HEK293 (cell line): Measurements from ENCODE around the gene BMP10.

ENCODE experiments used
- CTCF ChIA-PET: fragments of 350-600 bp; formaldehyde crosslinking; extraction: SDS; loops from one replicate; lab custom pipeline; 2021; ENCODE audit warnings: antibody characterized with exemption; lab: Yijun Ruan, JAX
- POLR2A ChIA-PET: fragments of 300-600 bp; formaldehyde crosslinking; extraction: SDS; loops from one replicate; lab custom pipeline; 2020; ENCODE audit warnings: antibody characterized with exemption, inconsistent platforms; lab: Yijun Ruan, JAX
- H3K27ac ChIP-seq: fragments of 200-500 bp; sonication (Bioruptor generic); 2 replicates; pipeline ENCODE4 v1.5.1; 2014; ENCODE audit warnings: low read depth, low read length, control low read depth, inconsistent platforms; ENCODE audit errors: extremely low read depth
- H3K36me3 ChIP-seq, 2 experiments: fragments of 200-500 bp in 1 of 2; sonication (Bioruptor generic) in 1 of 2; 1 replicate in 1 of 2; 2 replicates in 1 of 2; pipeline ENCODE4 v1.5.1; 2014 to 2017; ENCODE audit warnings: inconsistent platforms in 2 of 2, low read length in 2 of 2; ENCODE audit not compliant: control insufficient read depth in 2 of 2, insufficient read depth in 1 of 2
- H3K4me1 ChIP-seq: fragments of 200-500 bp; sonication (Bioruptor generic); 2 replicates; pipeline ENCODE4 v1.5.1; 2014; ENCODE audit warnings: mild to moderate bottlenecking, low read length, inconsistent platforms; ENCODE audit not compliant: control insufficient read depth, insufficient read depth
- H3K4me3 ChIP-seq: 2 replicates; pipeline ENCODE4 v1.5.1; 2011; ENCODE audit warnings: low read depth, mild to moderate bottlenecking, control low read depth, low read length, moderate library complexity
- H3K9me3 ChIP-seq: fragments of 200-500 bp; sonication (Bioruptor generic); 2 replicates; pipeline ENCODE4 v1.5.1; 2014; ENCODE audit warnings: low read depth, low read length, inconsistent platforms; ENCODE audit not compliant: control insufficient read depth, insufficient read depth
- ATF2 ChIP-seq: fragments of 450-650 bp; formaldehyde crosslinking; IDR thresholded peaks from 2 replicates; pipeline ENCODE4 v1.5.1; 2016; ENCODE audit warnings: missing biosample characterization, missing genetic modification characterization, low read depth
- BCL11A ChIP-seq: fragments of 450-650 bp; formaldehyde crosslinking; IDR thresholded peaks from 2 replicates; pipeline ENCODE4 v1.5.1; 2016; ENCODE audit warnings: low read depth, missing biosample characterization, missing genetic modification characterization
- GFI1B ChIP-seq: fragments of 450-650 bp; formaldehyde crosslinking; IDR thresholded peaks from 2 replicates; pipeline ENCODE4 v1.5.1; 2016; ENCODE audit warnings: missing biosample characterization, missing genetic modification characterization
- GLIS1 ChIP-seq: fragments of 450-650 bp; formaldehyde crosslinking; IDR thresholded peaks from 2 replicates; pipeline ENCODE4 v1.5.1; 2016; ENCODE audit warnings: missing biosample characterization, missing genetic modification characterization
- ZBTB6 ChIP-seq: fragments of 450-650 bp; formaldehyde crosslinking; IDR thresholded peaks from 2 replicates; pipeline ENCODE4 v1.5.1; 2017; ENCODE audit warnings: missing biosample characterization, missing genetic modification characterization
- ZNF114 ChIP-seq: fragments of 450-650 bp; formaldehyde crosslinking; IDR thresholded peaks from 2 replicates; pipeline ENCODE4 v1.5.0; 2017; ENCODE audit warnings: missing biosample characterization, missing genetic modification characterization
- ZNF133 ChIP-seq: fragments of 450-650 bp; formaldehyde crosslinking; IDR thresholded peaks from 2 replicates; pipeline ENCODE4 v1.5.1; 2016; ENCODE audit warnings: missing biosample characterization, missing genetic modification characterization
- ZNF138 ChIP-seq: fragments of 450-650 bp; formaldehyde crosslinking; IDR thresholded peaks from 2 replicates; pipeline ENCODE4 v1.5.1; 2016; ENCODE audit warnings: missing biosample characterization, missing genetic modification characterization, borderline replicate concordance
- ZNF175 ChIP-seq: fragments of 450-650 bp; formaldehyde crosslinking; IDR thresholded peaks from 2 replicates; pipeline ENCODE4 v1.5.1; 2016; ENCODE audit warnings: missing biosample characterization, missing genetic modification characterization
- ZNF202 ChIP-seq: fragments of 450-650 bp; formaldehyde crosslinking; IDR thresholded peaks from 2 replicates; pipeline ENCODE4 v1.5.1; 2016; ENCODE audit warnings: missing biosample characterization, missing genetic modification characterization, borderline replicate concordance
- ZNF23 ChIP-seq: fragments of 450-650 bp; formaldehyde crosslinking; IDR thresholded peaks from 2 replicates; pipeline ENCODE4 v1.5.1; 2016; ENCODE audit warnings: missing biosample characterization, missing genetic modification characterization, borderline replicate concordance
- ZNF239 ChIP-seq: fragments of 450-650 bp; formaldehyde crosslinking; IDR thresholded peaks from 2 replicates; pipeline ENCODE4 v1.5.1; 2016; ENCODE audit warnings: missing biosample characterization, missing genetic modification characterization
- ZNF266 ChIP-seq: fragments of 450-650 bp; formaldehyde crosslinking; IDR thresholded peaks from 2 replicates; pipeline ENCODE4 v1.5.1; 2016; ENCODE audit warnings: missing biosample characterization, missing genetic modification characterization, low read depth
- ZNF280C ChIP-seq: fragments of 450-650 bp; formaldehyde crosslinking; IDR thresholded peaks from 2 replicates; pipeline ENCODE4 v1.5.1; 2016; ENCODE audit warnings: missing biosample characterization, missing genetic modification characterization
- ZNF292 ChIP-seq: fragments of 450-650 bp; formaldehyde crosslinking; IDR thresholded peaks from 2 replicates; pipeline ENCODE4 v1.5.1; 2016; ENCODE audit warnings: low read depth, missing biosample characterization, missing genetic modification characterization, borderline replicate concordance
- ZNF362 ChIP-seq: fragments of 450-650 bp; formaldehyde crosslinking; IDR thresholded peaks from 2 replicates; pipeline ENCODE4 v1.5.1; 2016; ENCODE audit warnings: missing biosample characterization, missing genetic modification characterization
- ZNF366 ChIP-seq: fragments of 450-650 bp; formaldehyde crosslinking; conservative IDR thresholded peaks from 2 replicates; pipeline ENCODE4 v1.5.1; 2016; ENCODE audit warnings: missing biosample characterization, missing genetic modification characterization
- ZNF37A ChIP-seq: fragments of 450-650 bp; IDR thresholded peaks from 2 replicates; pipeline ENCODE4 v1.5.1; 2018; ENCODE audit warnings: missing biosample characterization, missing genetic modification characterization
- ZNF391 ChIP-seq: fragments of 450-650 bp; formaldehyde crosslinking; IDR thresholded peaks from 2 replicates; pipeline ENCODE4 v1.5.1; 2016; ENCODE audit warnings: low read depth, missing biosample characterization, missing genetic modification characterization, borderline replicate concordance
- ZNF394 ChIP-seq: fragments of 450-650 bp; formaldehyde crosslinking; IDR thresholded peaks from 2 replicates; pipeline ENCODE4 v1.5.1; 2016; ENCODE audit warnings: missing biosample characterization, missing genetic modification characterization, mild to moderate bottlenecking, moderate library complexity, borderline replicate concordance
- ZNF404 ChIP-seq: fragments of 450-650 bp; formaldehyde crosslinking; IDR thresholded peaks from 2 replicates; pipeline ENCODE4 v1.5.1; 2017; ENCODE audit warnings: missing biosample characterization, missing genetic modification characterization
- ZNF488 ChIP-seq: fragments of 450-650 bp; formaldehyde crosslinking; IDR thresholded peaks from 2 replicates; pipeline ENCODE4 v1.5.1; 2016; ENCODE audit warnings: missing biosample characterization, missing genetic modification characterization
- ZNF510 ChIP-seq: fragments of 450-650 bp; formaldehyde crosslinking; IDR thresholded peaks from 2 replicates; pipeline ENCODE4 v1.5.1; 2018; ENCODE audit warnings: mild to moderate bottlenecking, missing genetic modification characterization, missing biosample characterization; ENCODE audit not compliant: insufficient replicate concordance
- ZNF558 ChIP-seq: fragments of 450-650 bp; formaldehyde crosslinking; IDR thresholded peaks from 2 replicates; pipeline ENCODE4 v1.5.1; 2016; ENCODE audit warnings: missing biosample characterization, missing genetic modification characterization
- ZNF580 ChIP-seq: fragments of 450-650 bp; formaldehyde crosslinking; IDR thresholded peaks from 2 replicates; pipeline ENCODE4 v1.5.1; 2016; ENCODE audit warnings: missing biosample characterization, missing genetic modification characterization
- ZNF585B ChIP-seq: fragments of 450-650 bp; formaldehyde crosslinking; IDR thresholded peaks from 2 replicates; pipeline ENCODE4 v1.5.1; 2016; ENCODE audit warnings: missing biosample characterization, missing genetic modification characterization
- ZNF621 ChIP-seq: fragments of 450-650 bp; formaldehyde crosslinking; IDR thresholded peaks from 2 replicates; pipeline ENCODE4 v1.5.1; 2017; ENCODE audit warnings: missing biosample characterization, missing genetic modification characterization
- ZNF670 ChIP-seq: fragments of 450-650 bp; formaldehyde crosslinking; IDR thresholded peaks from 2 replicates; pipeline ENCODE4 v1.5.1; 2016; ENCODE audit warnings: missing biosample characterization, missing genetic modification characterization, low read depth
- ZNF704 ChIP-seq: fragments of 450-650 bp; formaldehyde crosslinking; IDR thresholded peaks from 2 replicates; pipeline ENCODE4 v1.5.1; 2016; ENCODE audit warnings: missing biosample characterization, missing genetic modification characterization
- ZNF747 ChIP-seq: fragments of 450-650 bp; formaldehyde crosslinking; IDR thresholded peaks from 2 replicates; pipeline ENCODE4 v1.5.1; 2016; ENCODE audit warnings: missing biosample characterization, missing genetic modification characterization
- ZNF830 ChIP-seq: fragments of 450-650 bp; IDR thresholded peaks from 2 replicates; pipeline ENCODE4 v1.5.0; 2018; ENCODE audit warnings: missing biosample characterization, missing genetic modification characterization, low read depth, mild to moderate bottlenecking, moderate library complexity

The BMP10 gene

GRCh38 chr2:68870215-68870614, 982 bp downstream of the BMP10 start:
- H3K36me3 ChIP-seq, result no peaks in the 10 kb centered on the region
- no peak overlapping the region for H3K27ac ChIP-seq
- H3K4me1 ChIP-seq, result no peaks in the 10 kb centered on the region
- ChIA-PET POLR2A (no interaction called here), CTCF (interaction anchor here (0.7 kb wide), 1 partner anchor 79 kb away, joined by 3 read pairs; no protein-coding TSS in a partner anchor)
- no peak overlapping the region for H3K4me3 ChIP-seq
- H3K9me3 ChIP-seq, result no peaks in the 10 kb centered on the region
- TF ChIP-seq ZNF202 (no peak), ZNF23 (tag by site-specific recombination) (no peak), ZNF37A (tag by site-specific recombination) (no peak), ZNF510 (no peak), ATF2 (tag by site-specific recombination) (no peak), ZNF138 (no peak), GFI1B (no peak), ZNF394 (no peak), ZNF292 (no peak), ZNF114 (tag by site-specific recombination) (no peak), ZNF670 (tag by site-specific recombination) (no peak), ZNF280C (tag by site-specific recombination) (no peak), ZNF266 (no peak), ZNF830 (tag by site-specific recombination) (no peak), ZNF704 (no peak), ZNF391 (tag by site-specific recombination) (no peak), ZNF239 (tag by site-specific recombination) (no peak), ZBTB6 (tag by site-specific recombination) (no peak), ZNF585B (tag by site-specific recombination) (no peak)

- H3K4me1 ChIP-seq, result no peaks in the 10 kb centered on the region
- CTCF ChIA-PET, result interaction anchor here (0.6 kb wide), 1 partner anchor 96 kb away, joined by 6 read pairs; no protein-coding TSS in a partner anchor
- no peaks in the 10 kb centered on the region for H3K9me3 ChIP-seq
- H3K4me3 ChIP-seq, result no peak overlapping the region
- H3K36me3 ChIP-seq, result no peaks in the 10 kb centered on the region
- POLR2A ChIA-PET, result no interaction called here
- H3K27ac ChIP-seq, result no peak overlapping the region
- TF ChIP-seq ZNF366 (tag by site-specific recombination), result no peak
- no peak for TF ChIP-seq ZNF175 (tag by site-specific recombination)
- TF ChIP-seq ZNF747 (tag by site-specific recombination), result no peak
- TF ChIP-seq ZNF362 (tag by site-specific recombination), result no peak
- TF ChIP-seq BCL11A (tag by site-specific recombination), result no peak
- no peak for TF ChIP-seq ZNF404 (tag by site-specific recombination)
- no peak for TF ChIP-seq ZNF580 (tag by site-specific recombination)
- TF ChIP-seq GLIS1, result no peak
- TF ChIP-seq ZNF621 (tag by site-specific recombination), result no peak
- no peak for TF ChIP-seq ZNF133
- no peak for TF ChIP-seq ZNF558
- TF ChIP-seq ZNF488, result no peak
Observed at GRCh38 chr2:68865108-68865507, 6.1 kb downstream of the BMP10 start.
